CD14-positive monocyte (primary cell): ENCODE measurements around the gene CIB4. TPM values are rescaled to one million over a fixed set of nuclear protein-coding genes. Genes with fewer than 3 reads are reported as not detected.

Experiments
- DNase-seq, 3 donors: peaks; one replicate each; pipeline ENCODE4 v3.0.0-alpha.2; 2011 to 2022
- H2AFZ ChIP-seq: 2 replicates; pipeline ENCODE4 v1.6.0; 2012; ENCODE audit warnings: mild to moderate bottlenecking, low read depth, low read length, inconsistent platforms; ENCODE audit not compliant: insufficient read depth, poor library complexity, severe bottlenecking
- H3K27ac ChIP-seq, 2 donors: 1 replicate in 1 of 2; 2 replicates in 1 of 2; pipeline ENCODE4 v1.5.1; 2012 to 2013; ENCODE audit warnings: low read length in 2 of 2, control low read depth in 1 of 2, inconsistent platforms in 1 of 2, low read depth in 1 of 2, mild to moderate bottlenecking in 1 of 2
- H3K27me3 ChIP-seq, 2 donors: one replicate each; pipeline versions ENCODE4 v1.6.0 to v1.6.1; 2011 to 2013; ENCODE audit warnings: low read length in 2 of 2; ENCODE audit not compliant: control insufficient read depth in 2 of 2, insufficient read depth in 2 of 2
- H3K36me3 ChIP-seq, 2 donors: replicated peaks in 1 of 2; 1 replicate in 1 of 2; 2 replicates in 1 of 2; pipeline versions ENCODE4 v1.5.1 to v1.6.1; 2012 to 2013; ENCODE audit warnings: low read length in 2 of 2, control low read depth in 1 of 2, inconsistent platforms in 1 of 2, mild to moderate bottlenecking in 1 of 2; ENCODE audit not compliant: insufficient read depth in 2 of 2, control insufficient read depth in 1 of 2
- H3K4me1 ChIP-seq, 2 donors: 1 replicate in 1 of 2; 2 replicates in 1 of 2; pipeline versions ENCODE4 v1.5.1 to v1.6.1; 2012 to 2013; ENCODE audit warnings: low read length in 2 of 2, control low read depth in 1 of 2, inconsistent platforms in 1 of 2, mild to moderate bottlenecking in 1 of 2, moderate library complexity in 1 of 2; ENCODE audit not compliant: insufficient read depth in 2 of 2, control insufficient read depth in 1 of 2
- H3K4me2 ChIP-seq: replicated peaks from 2 replicates; pipeline ENCODE3; 2012; ENCODE audit warnings: low read length, moderate library complexity, mild to moderate bottlenecking; ENCODE audit not compliant: poor library complexity, severe bottlenecking; ENCODE audit errors: extremely low read depth
- H3K4me3 ChIP-seq, 3 experiments: fragments of 200-600 bp in 1 of 3; sonication (generic) in 1 of 3; replicated peaks in 1 of 3; 1 replicate in 2 of 3; 2 replicates in 1 of 3; pipeline ENCODE4 v1.5.1; 2011 to 2013; ENCODE audit warnings: low read length in 3 of 3, mild to moderate bottlenecking in 3 of 3, control low read depth in 2 of 3, low read depth in 2 of 3, inconsistent platforms in 1 of 3, moderate library complexity in 1 of 3
- H3K79me2 ChIP-seq: 2 replicates; pipeline ENCODE4 v1.6.0; 2012; ENCODE audit warnings: mild to moderate bottlenecking, control low read depth, inconsistent platforms, low read length, moderate library complexity; ENCODE audit not compliant: insufficient read depth
- H3K9ac ChIP-seq: 2 replicates; pipeline ENCODE4 v1.6.0; 2017; ENCODE audit warnings: low read length, mild to moderate bottlenecking; ENCODE audit not compliant: insufficient read depth, poor library complexity, severe bottlenecking
- H3K9me3 ChIP-seq, 2 donors: replicated peaks in 1 of 2; 1 replicate in 1 of 2; 2 replicates in 1 of 2; pipeline versions ENCODE4 v1.5.1 to v1.6.1; 2012 to 2013; ENCODE audit warnings: low read length in 2 of 2, control low read depth in 1 of 2; ENCODE audit not compliant: control insufficient read depth in 1 of 2, insufficient read depth in 1 of 2
- H4K20me1 ChIP-seq: 2 replicates; pipeline ENCODE4 v1.6.0; 2012; ENCODE audit warnings: mild to moderate bottlenecking, low read length, control low read depth, moderate library complexity; ENCODE audit not compliant: insufficient read depth
- H3K27ac Mint-ChIP-seq, 7 donors: one replicate each; pipeline ENCODE4 v1.8.0; 2020; ENCODE audit warnings: mild to moderate bottlenecking in 7 of 7, mixed read lengths in 7 of 7, moderate library complexity in 6 of 7, inconsistent platforms in 2 of 7
- H3K27me3 Mint-ChIP-seq, 3 donors: one replicate each; pipeline ENCODE4 v1.8.0; 2021 to 2022; ENCODE audit warnings: low read depth in 3 of 3, mild to moderate bottlenecking in 3 of 3, mixed read lengths in 3 of 3, moderate library complexity in 3 of 3, inconsistent platforms in 1 of 3
- H3K36me3 Mint-ChIP-seq, 2 donors: one replicate each; pipeline ENCODE4 v1.8.0; 2020; ENCODE audit warnings: mixed read lengths in 2 of 2, inconsistent platforms in 1 of 2, mild to moderate bottlenecking in 1 of 2
- H3K4me1 Mint-ChIP-seq: one replicate; pipeline ENCODE4 v1.8.0; 2020; ENCODE audit warnings: mild to moderate bottlenecking, mixed read lengths
- H3K4me3 Mint-ChIP-seq, 2 donors: one replicate each; pipeline ENCODE4 v1.8.0; 2020; ENCODE audit warnings: mild to moderate bottlenecking in 2 of 2, mixed read lengths in 2 of 2, moderate library complexity in 1 of 2
- H3K9me3 Mint-ChIP-seq, 7 donors: one replicate each; pipeline ENCODE4 v1.8.0; 2020 to 2022; ENCODE audit warnings: mixed read lengths in 7 of 7, mild to moderate bottlenecking in 6 of 7, moderate library complexity in 6 of 7, inconsistent platforms in 2 of 7
- CTCF ChIP-seq: fragments of 200-600 bp; IDR thresholded peaks from one replicate; pipeline ENCODE4 v1.8.0; 2022; ENCODE audit warnings: antibody characterized with exemption, mild to moderate bottlenecking
- WGBS: methylation state at CpG from one replicate; pipeline ENCODE4 v1.1.5; 2013; ENCODE audit warnings: missing lambda C conversion rate; ENCODE audit not compliant: insufficient coverage; 5-methylcytosine and 5-hydroxymethylcytosine counted together
- intact Hi-C, 2 donors: fragments of 100-400 bp; cut with micrococcal nuclease; formaldehyde crosslinking; loops; one replicate each; pipeline versions ENCODE4 v1.15.0 to v1.15.1; 2023
- polyA plus RNA-seq, 3 donors: library from polyadenylated mRNA; depleted of rRNA in 1 of 3; unstranded in 2 of 3; stranded (reverse) in 1 of 3; fragments of 300-500 nt in 2 of 3; fragments of >200 nt in 1 of 3; fragmentation: Illumina TruSeq in 2 of 3; gene quantifications; 1 replicate in 2 of 3; 2 replicates in 1 of 3; pipeline ENCODE4 v1.2.3, GENCODE V29; 2012 to 2021

The CIB4 gene
- polyA plus RNA-seq, 3 donors: not detected

DNA sequence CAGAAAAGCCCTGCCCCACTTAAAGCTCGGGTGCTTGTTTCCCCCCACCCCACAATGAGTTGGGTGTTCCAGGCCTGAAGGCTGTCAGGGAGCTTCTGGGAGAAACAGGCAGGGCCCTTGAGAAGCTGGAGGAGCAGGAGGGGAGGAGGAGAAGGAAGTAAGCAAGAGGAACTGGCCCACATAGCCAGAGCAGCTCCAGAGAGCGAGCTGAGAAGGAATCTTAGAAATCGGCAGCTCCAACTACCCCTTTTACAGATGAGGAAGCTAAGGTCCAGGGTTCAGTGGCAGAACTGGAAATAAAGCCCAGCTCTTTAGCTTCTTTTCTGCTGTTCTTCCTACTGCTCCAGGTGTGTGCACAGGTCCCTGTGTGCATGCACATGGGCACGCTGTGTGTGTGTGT, 38.7 kb upstream of the CIB4 start:
- DNase-seq: peak in 1 of 3 donors; percentile 3
- no CpG with 5 or more reads among the region's 4 CpGs for WGBS

GRCh38 chr2:26678035-26678434, 36.9 kb upstream of the CIB4 start:
- Histone ChIP-seq H4K20me1 (no peaks in the 10 kb centered on the region), H3K4me2 (no peak overlapping the region), H3K9ac (no peak overlapping the region), H3K27ac (no peak overlapping the region), H3K9me3 (no peaks in the 10 kb centered on the region), H3K27me3 (no peaks in the 10 kb centered on the region), H3K4me1 (no peaks in the 10 kb centered on the region), H3K79me2 (no peaks in the 10 kb centered on the region), H3K36me3 (no peaks in the 10 kb centered on the region), H3K4me3 (no peak overlapping the region), H2AFZ (no peak overlapping the region)
- no peaks in the 10 kb centered on the region for H3K36me3 Mint-ChIP-seq
- H3K4me3 Mint-ChIP-seq: no peak overlapping the region
- intact Hi-C loops: no loop called here
- no peak for TF ChIP-seq CTCF
- H3K4me1 Mint-ChIP-seq: peaks cover 1% of the 10 kb centered on the region
- DNase-seq: no peak
- peaks cover 8 to 15% (median 10%) of the 10 kb centered on the region in 3 donors for H3K27me3 Mint-ChIP-seq
- WGBS: 90% methylated on average over 3 of the region's 4 CpGs
- no peak overlapping the region for H3K27ac Mint-ChIP-seq
- peaks cover 0 to 8% (median 0%) of the 10 kb centered on the region in 7 donors for H3K9me3 Mint-ChIP-seq

More for the DNA sequence above, 38.7 kb upstream of the CIB4 start:
- H3K36me3 Mint-ChIP-seq: no peaks in the 10 kb centered on the region
- H3K4me3 Mint-ChIP-seq: no peak overlapping the region
- intact Hi-C loops: no loop called here
- H3K27ac Mint-ChIP-seq: no peak overlapping the region
- Histone ChIP-seq H2AFZ (no peak overlapping the region), H3K4me1 (no peaks in the 10 kb centered on the region), H3K4me2 (no peak overlapping the region), H3K27me3 (no peaks in the 10 kb centered on the region), H3K27ac (no peak overlapping the region), H3K36me3 (no peaks in the 10 kb centered on the region), H3K4me3 (no peak overlapping the region), H4K20me1 (no peaks in the 10 kb centered on the region), H3K9ac (no peak overlapping the region), H3K9me3 (no peaks in the 10 kb centered on the region), H3K79me2 (no peaks in the 10 kb centered on the region)
- peaks cover 11 to 15% (median 13%) of the 10 kb centered on the region in 3 donors for H3K27me3 Mint-ChIP-seq
- TF ChIP-seq CTCF: no peak
- H3K9me3 Mint-ChIP-seq: peaks cover 0 to 8% (median 0%) of the 10 kb centered on the region in 7 donors
- peaks cover 1% of the 10 kb centered on the region for H3K4me1 Mint-ChIP-seq
